Measurements from ENCODE around the gene VTI1A. TPM values are rescaled to one million over a fixed set of nuclear protein-coding genes. Genes with fewer than 3 reads are reported as not detected.

Gene VTI1A
- total RNA-seq, 1 experiment from 2014 or later, result 44.4 TPM

DNA sequence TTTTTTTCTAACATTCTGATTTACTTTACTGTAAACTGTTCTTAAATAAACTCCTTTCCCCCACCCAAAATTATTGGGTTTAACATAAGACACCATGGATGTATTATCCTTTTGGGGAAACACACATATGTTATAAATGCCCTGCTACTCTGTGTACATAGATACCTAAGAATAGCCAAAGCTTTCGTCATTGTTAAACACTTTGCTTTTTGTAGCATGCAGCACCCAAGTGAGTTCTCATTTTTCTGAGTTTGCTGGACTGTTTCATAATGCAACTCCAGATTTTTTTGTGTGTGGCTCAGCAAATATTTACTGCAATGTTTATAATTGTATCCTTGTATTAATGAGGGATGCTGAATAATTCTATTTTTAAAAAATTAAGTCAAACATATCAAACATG, 86.9 kb downstream of the VTI1A start:
- Mint-ChIP-seq H3K27me3 (ENCODE audit: insufficient read depth, unreplicated experiment) (no peaks in the 10 kb centered on the region), H3K9me3 (ENCODE audit: unreplicated experiment) (no peaks in the 10 kb centered on the region), H3K4me1 (ENCODE audit: insufficient read depth, unreplicated experiment) (no peaks in the 10 kb centered on the region), H3K4me3 (ENCODE audit: unreplicated experiment) (no peak overlapping the region), H3K36me3 (ENCODE audit: insufficient read depth, unreplicated experiment) (peaks cover 9% of the 10 kb centered on the region), H3K27ac (ENCODE audit: low read depth, unreplicated experiment) (no peak overlapping the region)
- DNase-seq (ENCODE audit: unreplicated experiment), result no peak
- POLR2A ChIA-PET, result interaction anchor here (0.7 kb wide), 1 partner anchor 12 kb away, joined by 3 read pairs; no protein-coding TSS in a partner anchor
- CTCF ChIA-PET, result interaction anchor here (0.6 kb wide), 1 partner anchor 664 kb away, joined by 3 read pairs; no protein-coding TSS in a partner anchor
- intact Hi-C loops (cut with micrococcal nuclease), result no loop called here
- no TSS peak for BruUV-seq (replicated peaks)
- TF ChIP-seq, protein P1, sequence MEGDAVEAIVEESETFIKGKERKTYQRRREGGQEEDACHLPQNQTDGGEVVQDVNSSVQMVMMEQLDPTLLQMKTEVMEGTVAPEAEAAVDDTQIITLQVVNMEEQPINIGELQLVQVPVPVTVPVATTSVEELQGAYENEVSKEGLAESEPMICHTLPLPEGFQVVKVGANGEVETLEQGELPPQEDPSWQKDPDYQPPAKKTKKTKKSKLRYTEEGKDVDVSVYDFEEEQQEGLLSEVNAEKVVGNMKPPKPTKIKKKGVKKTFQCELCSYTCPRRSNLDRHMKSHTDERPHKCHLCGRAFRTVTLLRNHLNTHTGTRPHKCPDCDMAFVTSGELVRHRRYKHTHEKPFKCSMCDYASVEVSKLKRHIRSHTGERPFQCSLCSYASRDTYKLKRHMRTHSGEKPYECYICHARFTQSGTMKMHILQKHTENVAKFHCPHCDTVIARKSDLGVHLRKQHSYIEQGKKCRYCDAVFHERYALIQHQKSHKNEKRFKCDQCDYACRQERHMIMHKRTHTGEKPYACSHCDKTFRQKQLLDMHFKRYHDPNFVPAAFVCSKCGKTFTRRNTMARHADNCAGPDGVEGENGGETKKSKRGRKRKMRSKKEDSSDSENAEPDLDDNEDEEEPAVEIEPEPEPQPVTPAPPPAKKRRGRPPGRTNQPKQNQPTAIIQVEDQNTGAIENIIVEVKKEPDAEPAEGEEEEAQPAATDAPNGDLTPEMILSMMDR (IDR thresholded peaks at IDR 0.05; ENCODE audit: unreplicated experiment), result no peak

GRCh38 chr10:112535531-112535951, 88.5 kb downstream of the VTI1A start:
- DNase-seq (ENCODE audit: unreplicated experiment), result no peak
- TF ChIP-seq, protein P1 (IDR thresholded peaks at IDR 0.05; ENCODE audit: unreplicated experiment), result no peak
- Mint-ChIP-seq H3K4me1 (ENCODE audit: insufficient read depth, unreplicated experiment) (no peaks in the 10 kb centered on the region), H3K27me3 (ENCODE audit: insufficient read depth, unreplicated experiment) (no peaks in the 10 kb centered on the region), H3K27ac (ENCODE audit: low read depth, unreplicated experiment) (no peak overlapping the region), H3K9me3 (ENCODE audit: unreplicated experiment) (no peaks in the 10 kb centered on the region), H3K4me3 (ENCODE audit: unreplicated experiment) (no peak overlapping the region), H3K36me3 (ENCODE audit: insufficient read depth, unreplicated experiment) (peaks cover 17% of the 10 kb centered on the region)
- POLR2A ChIA-PET, result interaction anchor here (0.8 kb wide), 1 partner anchor 9 kb away, joined by 4 read pairs; no protein-coding TSS in a partner anchor
- intact Hi-C loops (cut with micrococcal nuclease), result no loop called here
- CTCF ChIA-PET, result no interaction called here
- no TSS peak for BruUV-seq (replicated peaks)

DNA sequence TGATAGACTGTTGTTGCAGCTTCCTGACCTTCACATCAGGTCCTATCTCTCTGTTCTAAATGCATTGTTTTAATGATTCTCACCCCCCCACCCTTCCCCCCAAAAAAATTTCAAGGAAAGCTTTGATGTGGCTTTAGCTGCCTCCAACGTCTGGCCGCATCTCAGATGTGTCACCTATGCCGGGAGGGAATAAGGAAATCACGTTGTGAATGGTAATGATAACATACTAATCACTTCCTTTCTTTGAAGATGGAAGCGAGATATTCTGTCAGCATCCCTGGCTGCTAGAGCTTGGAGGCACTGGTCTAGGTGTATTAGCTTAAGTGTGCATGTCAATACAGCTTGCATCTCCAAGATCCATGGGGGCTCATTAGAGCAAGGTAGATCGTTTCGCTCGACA, 89.6 kb downstream of the VTI1A start:
- H3K27me3 Mint-ChIP-seq (ENCODE audit: insufficient read depth, unreplicated experiment), result no peaks in the 10 kb centered on the region
- no peak for DNase-seq (ENCODE audit: unreplicated experiment)
- no peak overlapping the region for H3K4me3 Mint-ChIP-seq (ENCODE audit: unreplicated experiment)
- H3K4me1 Mint-ChIP-seq (ENCODE audit: insufficient read depth, unreplicated experiment), result no peaks in the 10 kb centered on the region
- CTCF ChIA-PET, result interaction anchor here (0.5 to 0.7 kb wide), 2 partner anchors 534 to 1024 kb away, joined by 3 to 4 read pairs; no protein-coding TSS in a partner anchor
- TF ChIP-seq, protein P1 (IDR thresholded peaks at IDR 0.05; ENCODE audit: unreplicated experiment), result no peak
- POLR2A ChIA-PET, result interaction anchor here (0.6 kb wide), 1 partner anchor 14 kb away, joined by 3 read pairs; no protein-coding TSS in a partner anchor
- H3K27ac Mint-ChIP-seq (ENCODE audit: low read depth, unreplicated experiment), result no peak overlapping the region
- H3K9me3 Mint-ChIP-seq (ENCODE audit: unreplicated experiment), result no peaks in the 10 kb centered on the region
- BruUV-seq (replicated peaks), result no TSS peak
- intact Hi-C loops (cut with micrococcal nuclease), result no loop called here
- H3K36me3 Mint-ChIP-seq (ENCODE audit: insufficient read depth, unreplicated experiment), result peaks cover 12% of the 10 kb centered on the region

DNA sequence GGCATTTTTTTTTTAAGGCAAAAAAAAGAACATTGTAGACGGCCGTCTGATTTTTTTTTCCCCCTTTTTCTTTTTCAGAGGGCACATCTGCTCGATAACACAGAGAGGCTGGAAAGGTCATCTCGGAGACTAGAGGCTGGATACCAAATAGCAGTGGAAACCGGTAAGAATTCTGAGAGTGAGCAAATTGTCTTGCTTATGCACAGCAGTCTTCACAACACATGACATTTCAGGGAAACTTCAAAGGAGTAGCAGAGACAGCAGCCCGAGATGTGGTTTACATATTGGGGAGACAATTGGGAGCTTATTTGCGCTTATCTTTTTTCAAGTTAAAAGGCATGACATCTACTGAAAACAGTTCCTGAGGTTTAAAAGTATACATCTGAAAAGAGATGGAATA, 91.2 kb downstream of the VTI1A start:
- no TSS peak for BruUV-seq (replicated peaks)
- POLR2A ChIA-PET, result no interaction called here
- Mint-ChIP-seq H3K27ac (ENCODE audit: low read depth, unreplicated experiment) (no peak overlapping the region), H3K9me3 (ENCODE audit: unreplicated experiment) (no peaks in the 10 kb centered on the region), H3K27me3 (ENCODE audit: insufficient read depth, unreplicated experiment) (no peaks in the 10 kb centered on the region), H3K4me3 (ENCODE audit: unreplicated experiment) (no peak overlapping the region), H3K4me1 (ENCODE audit: insufficient read depth, unreplicated experiment) (no peaks in the 10 kb centered on the region), H3K36me3 (ENCODE audit: insufficient read depth, unreplicated experiment) (peaks cover 17% of the 10 kb centered on the region)
- CTCF ChIA-PET, result no interaction called here
- no peak for DNase-seq (ENCODE audit: unreplicated experiment)
- intact Hi-C loops (cut with micrococcal nuclease), result no loop called here
- TF ChIP-seq, protein P1 (IDR thresholded peaks at IDR 0.05; ENCODE audit: unreplicated experiment), result no peak

Measured in MCF 10A (cell line).